HL-60 (cell line): ENCODE data around the gene SLC4A4.

Experiments used
- DNase-seq, 2 experiments: peaks; one replicate each; pipeline ENCODE4 v3.0.0-alpha.2; 2010 to 2020; ENCODE audit warnings: low read depth in 1 of 2, low spot score in 1 of 2
- H3K27ac ChIP-seq: fragments of 250-450 bp; sonication (Bioruptor Pico); replicated peaks from 2 replicates; pipeline ENCODE4 v1.5.1; 2020; ENCODE audit warnings: mild to moderate bottlenecking, moderate library complexity
- H3K27me3 ChIP-seq: fragments of 250-450 bp; sonication (Bioruptor Pico); 2 replicates; pipeline ENCODE4 v1.5.1; 2021; ENCODE audit warnings: mild to moderate bottlenecking, moderate library complexity; ENCODE audit not compliant: insufficient read depth, poor library complexity, severe bottlenecking
- H3K4me3 ChIP-seq: replicated peaks from 2 replicates; pipeline ENCODE4 v1.5.1; 2011; ENCODE audit warnings: mild to moderate bottlenecking, control low read depth, low read length; ENCODE audit not compliant: insufficient read depth
- GABPA ChIP-seq: IDR thresholded peaks from 2 replicates; pipeline ENCODE4 v1.6.1; 2012; ENCODE audit warnings: low read depth
- POLR2AphosphoS5 ChIP-seq: IDR thresholded peaks from 2 replicates; pipeline ENCODE4 v1.6.1; 2012; ENCODE audit warnings: low read depth
- SPI1 ChIP-seq: IDR thresholded peaks from 2 replicates; pipeline ENCODE4 v1.6.1; 2012; ENCODE audit warnings: low read depth, mild to moderate bottlenecking, borderline replicate concordance
- TF ChIP-seq, protein P1 (sequence below): IDR thresholded peaks from one replicate; pipeline ENCODE4 v1.5.1; 2011; ENCODE audit warnings: low read length, control low read depth, inconsistent platforms; ENCODE audit not compliant: insufficient read depth
- TF ChIP-seq, protein P2 (sequence below): IDR thresholded peaks from 2 replicates; pipeline ENCODE4 v1.6.1; 2012; ENCODE audit warnings: low read depth; ENCODE audit not compliant: insufficient replicate concordance

Gene SLC4A4

GRCh38 chr4:71540749-71541269 is 202.0 kb downstream of the SLC4A4 start:
- DNase-seq, result no peak
- H3K27ac ChIP-seq, result no peak overlapping the region
- TF ChIP-seq POLR2AphosphoS5 (no peak), SPI1 (no peak)
- H3K27me3 ChIP-seq, result no peaks in the 10 kb centered on the region
- no peak overlapping the region for H3K4me3 ChIP-seq

GRCh38 chr4:71541541-71541940 is 202.7 kb downstream of the SLC4A4 start:
- TF ChIP-seq, protein P1, sequence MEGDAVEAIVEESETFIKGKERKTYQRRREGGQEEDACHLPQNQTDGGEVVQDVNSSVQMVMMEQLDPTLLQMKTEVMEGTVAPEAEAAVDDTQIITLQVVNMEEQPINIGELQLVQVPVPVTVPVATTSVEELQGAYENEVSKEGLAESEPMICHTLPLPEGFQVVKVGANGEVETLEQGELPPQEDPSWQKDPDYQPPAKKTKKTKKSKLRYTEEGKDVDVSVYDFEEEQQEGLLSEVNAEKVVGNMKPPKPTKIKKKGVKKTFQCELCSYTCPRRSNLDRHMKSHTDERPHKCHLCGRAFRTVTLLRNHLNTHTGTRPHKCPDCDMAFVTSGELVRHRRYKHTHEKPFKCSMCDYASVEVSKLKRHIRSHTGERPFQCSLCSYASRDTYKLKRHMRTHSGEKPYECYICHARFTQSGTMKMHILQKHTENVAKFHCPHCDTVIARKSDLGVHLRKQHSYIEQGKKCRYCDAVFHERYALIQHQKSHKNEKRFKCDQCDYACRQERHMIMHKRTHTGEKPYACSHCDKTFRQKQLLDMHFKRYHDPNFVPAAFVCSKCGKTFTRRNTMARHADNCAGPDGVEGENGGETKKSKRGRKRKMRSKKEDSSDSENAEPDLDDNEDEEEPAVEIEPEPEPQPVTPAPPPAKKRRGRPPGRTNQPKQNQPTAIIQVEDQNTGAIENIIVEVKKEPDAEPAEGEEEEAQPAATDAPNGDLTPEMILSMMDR, result no peak
- TF ChIP-seq SPI1, result no peak
- no peak for TF ChIP-seq GABPA
- TF ChIP-seq, protein P2, sequence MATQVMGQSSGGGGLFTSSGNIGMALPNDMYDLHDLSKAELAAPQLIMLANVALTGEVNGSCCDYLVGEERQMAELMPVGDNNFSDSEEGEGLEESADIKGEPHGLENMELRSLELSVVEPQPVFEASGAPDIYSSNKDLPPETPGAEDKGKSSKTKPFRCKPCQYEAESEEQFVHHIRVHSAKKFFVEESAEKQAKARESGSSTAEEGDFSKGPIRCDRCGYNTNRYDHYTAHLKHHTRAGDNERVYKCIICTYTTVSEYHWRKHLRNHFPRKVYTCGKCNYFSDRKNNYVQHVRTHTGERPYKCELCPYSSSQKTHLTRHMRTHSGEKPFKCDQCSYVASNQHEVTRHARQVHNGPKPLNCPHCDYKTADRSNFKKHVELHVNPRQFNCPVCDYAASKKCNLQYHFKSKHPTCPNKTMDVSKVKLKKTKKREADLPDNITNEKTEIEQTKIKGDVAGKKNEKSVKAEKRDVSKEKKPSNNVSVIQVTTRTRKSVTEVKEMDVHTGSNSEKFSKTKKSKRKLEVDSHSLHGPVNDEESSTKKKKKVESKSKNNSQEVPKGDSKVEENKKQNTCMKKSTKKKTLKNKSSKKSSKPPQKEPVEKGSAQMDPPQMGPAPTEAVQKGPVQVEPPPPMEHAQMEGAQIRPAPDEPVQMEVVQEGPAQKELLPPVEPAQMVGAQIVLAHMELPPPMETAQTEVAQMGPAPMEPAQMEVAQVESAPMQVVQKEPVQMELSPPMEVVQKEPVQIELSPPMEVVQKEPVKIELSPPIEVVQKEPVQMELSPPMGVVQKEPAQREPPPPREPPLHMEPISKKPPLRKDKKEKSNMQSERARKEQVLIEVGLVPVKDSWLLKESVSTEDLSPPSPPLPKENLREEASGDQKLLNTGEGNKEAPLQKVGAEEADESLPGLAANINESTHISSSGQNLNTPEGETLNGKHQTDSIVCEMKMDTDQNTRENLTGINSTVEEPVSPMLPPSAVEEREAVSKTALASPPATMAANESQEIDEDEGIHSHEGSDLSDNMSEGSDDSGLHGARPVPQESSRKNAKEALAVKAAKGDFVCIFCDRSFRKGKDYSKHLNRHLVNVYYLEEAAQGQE, result no peak
- no peak for TF ChIP-seq POLR2AphosphoS5
- H3K27ac ChIP-seq, result no peak overlapping the region
- no peak for DNase-seq
- H3K27me3 ChIP-seq, result no peaks in the 10 kb centered on the region
- H3K4me3 ChIP-seq, result no peak overlapping the region

- Histone ChIP-seq H3K27ac (no peak overlapping the region), H3K4me3 (no peak overlapping the region), H3K27me3 (no peaks in the 10 kb centered on the region)
- no peak for DNase-seq
- TF ChIP-seq, protein P2, result no peak
- TF ChIP-seq GABPA (no peak), POLR2AphosphoS5 (no peak), SPI1 (no peak)
- TF ChIP-seq, protein P1, result no peak
Measured at GRCh38 chr4:71545168-71545567, 206.3 kb downstream of the SLC4A4 start.

DNA sequence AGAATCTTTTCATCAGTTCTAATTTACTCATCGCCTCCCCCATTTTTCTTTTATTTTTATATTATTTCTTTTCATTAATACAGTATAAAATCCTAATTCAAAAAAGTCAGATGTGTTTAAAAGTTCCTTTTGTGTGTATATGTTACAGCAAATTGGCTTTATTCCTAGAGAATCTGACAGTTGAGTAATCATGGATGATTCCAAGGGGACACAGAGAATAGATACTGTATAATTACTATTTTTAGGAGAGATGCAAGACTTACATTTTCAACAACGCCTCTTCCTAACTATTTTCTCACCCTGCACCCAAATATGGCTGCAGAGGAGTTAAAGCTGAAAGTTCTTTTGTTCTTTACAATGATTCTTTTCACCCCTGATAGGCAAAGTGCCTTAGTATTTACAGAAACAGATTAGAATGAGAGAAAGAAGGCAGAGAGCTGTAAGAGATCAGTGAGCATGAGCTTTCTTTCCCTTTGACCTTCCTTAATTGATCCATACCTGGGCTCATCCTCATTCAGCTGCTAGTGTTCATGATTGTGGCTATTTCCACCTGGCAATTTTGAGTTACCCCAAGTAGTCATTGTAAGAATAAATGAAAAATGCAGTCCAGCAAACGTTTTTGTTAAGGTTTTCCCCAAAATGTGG is 210.8 kb downstream of the SLC4A4 start:
- DNase-seq, result no peak
- no peak overlapping the region for H3K4me3 ChIP-seq
- TF ChIP-seq GABPA (no peak), POLR2AphosphoS5 (no peak), SPI1 (no peak)
- TF ChIP-seq, protein P2, result no peak
- TF ChIP-seq, protein P1, result no peak
- H3K27ac ChIP-seq, result no peak overlapping the region
- no peaks in the 10 kb centered on the region for H3K27me3 ChIP-seq
